ENCODE data around the gene DGKH. TPM values are rescaled to one million over a fixed set of nuclear protein-coding genes. Genes with fewer than 3 reads are reported as not detected.
A peak's percentile ranks its signal among the peaks of the same experiment; 100 is the strongest.

Gene DGKH
- total and polyA plus RNA-seq, 10 of the 15 experiments (the other 5 are each of a cell fraction or from before 2014, with no cell fraction given): 1.3 to 15.2 (median 7.3) TPM

DNA sequence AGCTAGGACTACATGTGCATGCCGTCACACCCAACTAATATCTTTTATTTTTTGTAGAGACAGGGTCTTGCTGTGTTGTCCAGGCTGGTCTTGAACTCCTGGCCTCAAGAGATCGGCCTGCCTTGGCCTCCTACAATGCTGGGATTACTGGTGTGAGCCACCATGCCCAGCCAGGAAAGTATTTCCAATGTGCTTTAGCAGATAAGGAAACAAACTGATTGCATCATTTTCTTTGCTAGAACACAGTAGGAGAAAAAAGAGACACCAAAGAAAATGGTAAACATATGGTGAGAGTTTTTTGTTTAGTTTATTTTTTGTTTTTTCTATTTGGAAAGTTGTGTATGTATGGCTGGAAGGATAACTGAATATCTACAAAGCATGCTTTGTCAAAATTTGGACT is 176.6 kb downstream of the DGKH start:
- BruUV-seq (replicated peaks): no TSS peak
- ChIA-PET SMC1A (ENCODE audit: uncharacterized antibody, unreplicated experiment) (interaction anchor here (0.8 to 1.1 kb wide), 2 partner anchors 9 to 115 kb away, joined by 3 read pairs; no protein-coding TSS in a partner anchor), POLR2A (no interaction called here), RAD21 (ENCODE audit: unreplicated experiment) (no interaction called here), CTCF (interaction anchor here (0.6 to 1.8 kb wide), 3 partner anchors 8 to 963 kb away, joined by 4 to 5 read pairs (median 5); no protein-coding TSS in a partner anchor)
- DNase-seq (ENCODE audit: low read depth, low spot score): no peak
- peak; percentile 18 for FAIRE-seq
- Histone ChIP-seq H3K27me3 (replicated peaks in 1 of 2; ENCODE audit: control insufficient read depth in 2 of 2, insufficient read depth in 2 of 2, low read length in 1 of 2) (no peaks in the 10 kb centered on the region), H3K36me3 (ENCODE audit: control insufficient read depth in 2 of 2, insufficient read depth in 2 of 2, low read length in 1 of 2) (peaks cover 0 to 13% of the 10 kb centered on the region in 2 experiments; a peak in 2 of 4 replicates), H3K9ac (ENCODE audit: control insufficient read depth, insufficient read depth, low read length) (no peak overlapping the region), H3K9me3 (replicated peaks; ENCODE audit: control insufficient read depth, insufficient read depth, low read length) (no peaks in the 10 kb centered on the region), H2AFZ (ENCODE audit: control insufficient read depth, low read depth, low read length) (no peak overlapping the region), H3K79me2 (ENCODE audit: control insufficient read depth, insufficient read depth, low read length) (no peaks in the 10 kb centered on the region), H3K4me3 (no peak overlapping the region), H3K27ac (ENCODE audit: control insufficient read depth, insufficient read depth) (no peak overlapping the region), H3K4me1 (ENCODE audit: control insufficient read depth, insufficient read depth, low read length) (no peaks in the 10 kb centered on the region), H4K20me1 (ENCODE audit: control insufficient read depth, insufficient read depth) (no peaks in the 10 kb centered on the region), H3K4me2 (ENCODE audit: control insufficient read depth, insufficient read depth) (no peak overlapping the region)
- intact Hi-C loops (cut with micrococcal nuclease; ENCODE audit: unreplicated experiment): no loop called here
- in situ Hi-C loops (cut with MboI): no loop called here
- 97% methylated on average over 2 of the region's 2 CpGs for WGBS (ENCODE audit: insufficient coverage, insufficient replicate concordance, low lambda C conversion rate, missing lambda C conversion rate)
- ATAC-seq: no peak
- TF ChIP-seq, protein P1, sequence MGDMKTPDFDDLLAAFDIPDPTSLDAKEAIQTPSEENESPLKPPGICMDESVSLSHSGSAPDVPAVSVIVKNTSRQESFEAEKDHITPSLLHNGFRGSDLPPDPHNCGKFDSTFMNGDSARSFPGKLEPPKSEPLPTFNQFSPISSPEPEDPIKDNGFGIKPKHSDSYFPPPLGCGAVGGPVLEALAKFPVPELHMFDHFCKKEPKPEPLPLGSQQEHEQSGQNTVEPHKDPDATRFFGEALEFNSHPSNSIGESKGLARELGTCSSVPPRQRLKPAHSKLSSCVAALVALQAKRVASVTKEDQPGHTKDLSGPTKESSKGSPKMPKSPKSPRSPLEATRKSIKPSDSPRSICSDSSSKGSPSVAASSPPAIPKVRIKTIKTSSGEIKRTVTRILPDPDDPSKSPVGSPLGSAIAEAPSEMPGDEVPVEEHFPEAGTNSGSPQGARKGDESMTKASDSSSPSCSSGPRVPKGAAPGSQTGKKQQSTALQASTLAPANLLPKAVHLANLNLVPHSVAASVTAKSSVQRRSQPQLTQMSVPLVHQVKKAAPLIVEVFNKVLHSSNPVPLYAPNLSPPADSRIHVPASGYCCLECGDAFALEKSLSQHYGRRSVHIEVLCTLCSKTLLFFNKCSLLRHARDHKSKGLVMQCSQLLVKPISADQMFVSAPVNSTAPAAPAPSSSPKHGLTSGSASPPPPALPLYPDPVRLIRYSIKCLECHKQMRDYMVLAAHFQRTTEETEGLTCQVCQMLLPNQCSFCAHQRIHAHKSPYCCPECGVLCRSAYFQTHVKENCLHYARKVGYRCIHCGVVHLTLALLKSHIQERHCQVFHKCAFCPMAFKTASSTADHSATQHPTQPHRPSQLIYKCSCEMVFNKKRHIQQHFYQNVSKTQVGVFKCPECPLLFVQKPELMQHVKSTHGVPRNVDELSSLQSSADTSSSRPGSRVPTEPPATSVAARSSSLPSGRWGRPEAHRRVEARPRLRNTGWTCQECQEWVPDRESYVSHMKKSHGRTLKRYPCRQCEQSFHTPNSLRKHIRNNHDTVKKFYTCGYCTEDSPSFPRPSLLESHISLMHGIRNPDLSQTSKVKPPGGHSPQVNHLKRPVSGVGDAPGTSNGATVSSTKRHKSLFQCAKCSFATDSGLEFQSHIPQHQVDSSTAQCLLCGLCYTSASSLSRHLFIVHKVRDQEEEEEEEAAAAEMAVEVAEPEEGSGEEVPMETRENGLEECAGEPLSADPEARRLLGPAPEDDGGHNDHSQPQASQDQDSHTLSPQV (IDR thresholded peaks at IDR 0.05): no peak
- TF ChIP-seq, protein P2, sequence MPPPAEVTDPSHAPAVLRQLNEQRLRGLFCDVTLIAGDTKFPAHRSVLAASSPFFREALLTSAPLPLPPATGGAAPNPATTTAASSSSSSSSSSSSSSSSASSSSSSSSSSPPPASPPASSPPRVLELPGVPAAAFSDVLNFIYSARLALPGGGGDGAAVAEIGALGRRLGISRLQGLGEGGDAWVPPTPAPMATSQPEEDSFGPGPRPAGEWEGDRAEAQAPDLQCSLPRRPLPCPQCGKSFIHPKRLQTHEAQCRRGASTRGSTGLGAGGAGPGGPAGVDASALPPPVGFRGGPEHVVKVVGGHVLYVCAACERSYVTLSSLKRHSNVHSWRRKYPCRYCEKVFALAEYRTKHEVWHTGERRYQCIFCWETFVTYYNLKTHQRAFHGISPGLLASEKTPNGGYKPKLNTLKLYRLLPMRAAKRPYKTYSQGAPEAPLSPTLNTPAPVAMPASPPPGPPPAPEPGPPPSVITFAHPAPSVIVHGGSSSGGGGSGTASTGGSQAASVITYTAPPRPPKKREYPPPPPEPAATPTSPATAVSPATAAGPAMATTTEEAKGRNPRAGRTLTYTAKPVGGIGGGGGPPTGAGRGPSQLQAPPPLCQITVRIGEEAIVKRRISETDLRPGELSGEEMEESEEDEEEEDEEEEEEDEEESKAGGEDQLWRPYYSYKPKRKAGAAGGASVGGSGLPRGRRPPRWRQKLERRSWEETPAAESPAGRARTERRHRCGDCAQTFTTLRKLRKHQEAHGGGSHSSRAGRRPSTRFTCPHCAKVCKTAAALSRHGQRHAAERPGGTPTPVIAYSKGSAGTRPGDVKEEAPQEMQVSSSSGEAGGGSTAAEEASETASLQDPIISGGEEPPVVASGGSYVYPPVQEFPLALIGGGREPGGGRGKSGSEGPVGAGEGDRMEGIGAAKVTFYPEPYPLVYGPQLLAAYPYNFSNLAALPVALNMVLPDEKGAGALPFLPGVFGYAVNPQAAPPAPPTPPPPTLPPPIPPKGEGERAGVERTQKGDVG (CRISPR knock-in tag; IDR thresholded peaks at IDR 0.05): no peak
- TF ChIP-seq TCF12 (IDR thresholded peaks at IDR 0.05; ENCODE audit: low read depth, low read length) (no peak), JUNB (IDR thresholded peaks at IDR 0.05) (no peak), CEBPB (IDR thresholded peaks at IDR 0.05; ENCODE audit: borderline replicate concordance in 1 of 2, low read depth in 2 of 2, low read length in 2 of 2) (no peak), SUPT20H (IDR thresholded peaks at IDR 0.05; ENCODE audit: borderline replicate concordance, control insufficient read depth, low read depth, low read length) (no peak), RFX5 (IDR thresholded peaks at IDR 0.05; ENCODE audit: low read depth, low read length) (no peak), MEF2A (IDR thresholded peaks at IDR 0.05; ENCODE audit: insufficient read depth, low read depth, low read length) (no peak), RBBP5 (conservative IDR thresholded peaks at IDR 0.05) (no peak)
- TF ChIP-seq, protein P3, sequence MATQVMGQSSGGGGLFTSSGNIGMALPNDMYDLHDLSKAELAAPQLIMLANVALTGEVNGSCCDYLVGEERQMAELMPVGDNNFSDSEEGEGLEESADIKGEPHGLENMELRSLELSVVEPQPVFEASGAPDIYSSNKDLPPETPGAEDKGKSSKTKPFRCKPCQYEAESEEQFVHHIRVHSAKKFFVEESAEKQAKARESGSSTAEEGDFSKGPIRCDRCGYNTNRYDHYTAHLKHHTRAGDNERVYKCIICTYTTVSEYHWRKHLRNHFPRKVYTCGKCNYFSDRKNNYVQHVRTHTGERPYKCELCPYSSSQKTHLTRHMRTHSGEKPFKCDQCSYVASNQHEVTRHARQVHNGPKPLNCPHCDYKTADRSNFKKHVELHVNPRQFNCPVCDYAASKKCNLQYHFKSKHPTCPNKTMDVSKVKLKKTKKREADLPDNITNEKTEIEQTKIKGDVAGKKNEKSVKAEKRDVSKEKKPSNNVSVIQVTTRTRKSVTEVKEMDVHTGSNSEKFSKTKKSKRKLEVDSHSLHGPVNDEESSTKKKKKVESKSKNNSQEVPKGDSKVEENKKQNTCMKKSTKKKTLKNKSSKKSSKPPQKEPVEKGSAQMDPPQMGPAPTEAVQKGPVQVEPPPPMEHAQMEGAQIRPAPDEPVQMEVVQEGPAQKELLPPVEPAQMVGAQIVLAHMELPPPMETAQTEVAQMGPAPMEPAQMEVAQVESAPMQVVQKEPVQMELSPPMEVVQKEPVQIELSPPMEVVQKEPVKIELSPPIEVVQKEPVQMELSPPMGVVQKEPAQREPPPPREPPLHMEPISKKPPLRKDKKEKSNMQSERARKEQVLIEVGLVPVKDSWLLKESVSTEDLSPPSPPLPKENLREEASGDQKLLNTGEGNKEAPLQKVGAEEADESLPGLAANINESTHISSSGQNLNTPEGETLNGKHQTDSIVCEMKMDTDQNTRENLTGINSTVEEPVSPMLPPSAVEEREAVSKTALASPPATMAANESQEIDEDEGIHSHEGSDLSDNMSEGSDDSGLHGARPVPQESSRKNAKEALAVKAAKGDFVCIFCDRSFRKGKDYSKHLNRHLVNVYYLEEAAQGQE (IDR thresholded peaks at IDR 0.05; ENCODE audit: low read depth, low read length): no peak
- TF ChIP-seq, protein P4, sequence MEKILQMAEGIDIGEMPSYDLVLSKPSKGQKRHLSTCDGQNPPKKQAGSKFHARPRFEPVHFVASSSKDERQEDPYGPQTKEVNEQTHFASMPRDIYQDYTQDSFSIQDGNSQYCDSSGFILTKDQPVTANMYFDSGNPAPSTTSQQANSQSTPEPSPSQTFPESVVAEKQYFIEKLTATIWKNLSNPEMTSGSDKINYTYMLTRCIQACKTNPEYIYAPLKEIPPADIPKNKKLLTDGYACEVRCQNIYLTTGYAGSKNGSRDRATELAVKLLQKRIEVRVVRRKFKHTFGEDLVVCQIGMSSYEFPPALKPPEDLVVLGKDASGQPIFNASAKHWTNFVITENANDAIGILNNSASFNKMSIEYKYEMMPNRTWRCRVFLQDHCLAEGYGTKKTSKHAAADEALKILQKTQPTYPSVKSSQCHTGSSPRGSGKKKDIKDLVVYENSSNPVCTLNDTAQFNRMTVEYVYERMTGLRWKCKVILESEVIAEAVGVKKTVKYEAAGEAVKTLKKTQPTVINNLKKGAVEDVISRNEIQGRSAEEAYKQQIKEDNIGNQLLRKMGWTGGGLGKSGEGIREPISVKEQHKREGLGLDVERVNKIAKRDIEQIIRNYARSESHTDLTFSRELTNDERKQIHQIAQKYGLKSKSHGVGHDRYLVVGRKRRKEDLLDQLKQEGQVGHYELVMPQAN (conservative IDR thresholded peaks at IDR 0.05): no peak
